Lung microvascular endothelial cell (primary cell): Measurements from ENCODE around the gene TNNI3K. TPM values are rescaled to one million over a fixed set of nuclear protein-coding genes. Genes with fewer than 3 reads are reported as not detected.
A peak's percentile ranks its signal among the peaks of the same experiment; 100 is the strongest.

Source experiments
- DNase-seq, 2 donors: peaks; one replicate each; pipeline versions ENCODE4 v3.0.0 to v3.0.0-alpha.2; 2010; ENCODE audit warnings: low read depth in 2 of 2
- total RNA-seq: library from RNA; depleted of rRNA; stranded (reverse); fragments of >200 nt; gene quantifications from 2 replicates; pipeline ENCODE4 v1.2.1, GENCODE V29; 2014

TNNI3K gene
- total RNA-seq, 1 donor from 2014 or later: not detected

GRCh38 chr1:74502432-74502831 lies 267.2 kb downstream of the TNNI3K start:
- DNase-seq: peak; percentile 55 to 63

- DNase-seq: no peak
Observed at GRCh38 chr1:74502858-74503257, 267.7 kb downstream of the TNNI3K start.

- DNase-seq: peak; percentile 45 to 50
Observed at GRCh38 chr1:74504125-74504932, 269.1 kb downstream of the TNNI3K start.

GRCh38 chr1:74504933-74505512 lies 269.8 kb downstream of the TNNI3K start:
- DNase-seq: no peak

GRCh38 chr1:74505928-74506710 lies 270.9 kb downstream of the TNNI3K start:
- DNase-seq: no peak

GRCh38 chr1:74508449-74508848 lies 273.3 kb downstream of the TNNI3K start:
- DNase-seq: no peak

GRCh38 chr1:74512170-74512915 lies 277.2 kb downstream of the TNNI3K start, which contains the start of gene LRRC53:
Gene LRRC53 (minus strand): TSS chr1:74512611. CDS start chr1:74483349, 29,262 bp downstream.
- DNase-seq: no peak

- no peak for DNase-seq
Observed at GRCh38 chr1:74513411-74514300, 278.5 kb downstream of the TNNI3K start.

GRCh38 chr1:74517599-74518051 lies 282.4 kb downstream of the TNNI3K start:
- no peak for DNase-seq

GRCh38 chr1:74522148-74522547 lies 287.0 kb downstream of the TNNI3K start:
- DNase-seq: no peak

- DNase-seq: no peak
Observed at GRCh38 chr1:74523873-74524480, 288.8 kb downstream of the TNNI3K start.

GRCh38 chr1:74526708-74527107 lies 291.5 kb downstream of the TNNI3K start:
- DNase-seq: no peak

- DNase-seq: no peak
Observed at GRCh38 chr1:74528123-74528522, 292.9 kb downstream of the TNNI3K start.

GRCh38 chr1:74530892-74531291 lies 295.7 kb downstream of the TNNI3K start:
- no peak for DNase-seq

- DNase-seq: no peak
Observed at GRCh38 chr1:74531796-74532195, 296.6 kb downstream of the TNNI3K start.

- DNase-seq: no peak
Observed at GRCh38 chr1:74534241-74534640, 299.1 kb downstream of the TNNI3K start.

GRCh38 chr1:74545821-74546220 lies 310.6 kb downstream of the TNNI3K start:
- no peak for DNase-seq

GRCh38 chr1:74548961-74549750 lies 314.0 kb downstream of the TNNI3K start:
- DNase-seq: no peak

GRCh38 chr1:74549932-74550331 lies 314.7 kb downstream of the TNNI3K start:
- DNase-seq: no peak
